Tibial nerve (tissue), 4 donors: ENCODE results near the gene SYNDIG1L. TPM values are rescaled to one million over a fixed set of nuclear protein-coding genes. Genes with fewer than 3 reads are reported as not detected.
A peak's percentile ranks its signal among the peaks of the same experiment; 100 is the strongest.

Experiments
- DNase-seq, 2 donors: peaks; one replicate each; pipeline ENCODE4 v3.0.0-alpha.2; 2019; ENCODE audit warnings: low spot score in 2 of 2
- H3K27ac ChIP-seq, 4 donors: fragments of 200-600 bp; sonication (generic) in 3 of 4; one replicate each; pipeline ENCODE4 v1.5.1; 2017 to 2019; ENCODE audit warnings: mild to moderate bottlenecking in 1 of 4
- H3K27me3 ChIP-seq, 2 donors: fragments of 200-600 bp; sonication (generic) in 1 of 2; one replicate each; pipeline versions ENCODE4 v1.5.1 to v1.6.0; 2017 to 2019
- H3K36me3 ChIP-seq, 3 donors: fragments of 200-600 bp; sonication (generic); one replicate each; pipeline ENCODE4 v1.5.1; 2018 to 2019
- H3K4me1 ChIP-seq, 4 donors: fragments of 200-600 bp; sonication (generic) in 3 of 4; one replicate each; pipeline ENCODE4 v1.5.1; 2017 to 2019
- H3K4me3 ChIP-seq, 4 donors: fragments of 200-600 bp; sonication (generic) in 3 of 4; one replicate each; pipeline ENCODE4 v1.5.1; 2017 to 2019; ENCODE audit warnings: mild to moderate bottlenecking in 1 of 4, moderate library complexity in 1 of 4
- H3K9me3 ChIP-seq, 4 donors: fragments of 200-600 bp; sonication (generic) in 3 of 4; one replicate each; pipeline ENCODE4 v1.5.1; 2017 to 2019
- EP300 ChIP-seq, 2 donors: sonication (generic); formaldehyde crosslinking; IDR thresholded peaks; one replicate each; pipeline ENCODE4 v1.6.1; 2017; ENCODE audit warnings: antibody characterized with exemption in 2 of 2, mild to moderate bottlenecking in 1 of 2
- POLR2A ChIP-seq, 2 donors: fragments of 450-650 bp; IDR thresholded peaks; one replicate each; pipeline ENCODE4 v1.6.1; 2017; ENCODE audit warnings: antibody characterized with exemption in 2 of 2, mild to moderate bottlenecking in 2 of 2, moderate library complexity in 2 of 2
- WGBS, 2 donors: methylation state at CpG; one replicate each; pipeline ENCODE4 v1.1.5; 2018; 5-methylcytosine and 5-hydroxymethylcytosine counted together
- total RNA-seq, 4 donors: library from RNA; depleted of rRNA; stranded (reverse); fragments of >200 nt; gene quantifications; one replicate each; pipeline ENCODE4 v1.1.0, GENCODE V29; 2016
- TF ChIP-seq, protein P1 (sequence below), 5 experiments: fragments of 200-600 bp in 3 of 5; fragments of 450-650 bp in 2 of 5; sonication (generic) in 3 of 5; IDR thresholded peaks; one replicate each; pipeline ENCODE4 v1.5.1; 2016 to 2019; ENCODE audit warnings: antibody characterized with exemption in 5 of 5, mild to moderate bottlenecking in 3 of 5, moderate library complexity in 2 of 5

Gene SYNDIG1L
- total RNA-seq, 4 donors from 2014 or later = not detected

DNA sequence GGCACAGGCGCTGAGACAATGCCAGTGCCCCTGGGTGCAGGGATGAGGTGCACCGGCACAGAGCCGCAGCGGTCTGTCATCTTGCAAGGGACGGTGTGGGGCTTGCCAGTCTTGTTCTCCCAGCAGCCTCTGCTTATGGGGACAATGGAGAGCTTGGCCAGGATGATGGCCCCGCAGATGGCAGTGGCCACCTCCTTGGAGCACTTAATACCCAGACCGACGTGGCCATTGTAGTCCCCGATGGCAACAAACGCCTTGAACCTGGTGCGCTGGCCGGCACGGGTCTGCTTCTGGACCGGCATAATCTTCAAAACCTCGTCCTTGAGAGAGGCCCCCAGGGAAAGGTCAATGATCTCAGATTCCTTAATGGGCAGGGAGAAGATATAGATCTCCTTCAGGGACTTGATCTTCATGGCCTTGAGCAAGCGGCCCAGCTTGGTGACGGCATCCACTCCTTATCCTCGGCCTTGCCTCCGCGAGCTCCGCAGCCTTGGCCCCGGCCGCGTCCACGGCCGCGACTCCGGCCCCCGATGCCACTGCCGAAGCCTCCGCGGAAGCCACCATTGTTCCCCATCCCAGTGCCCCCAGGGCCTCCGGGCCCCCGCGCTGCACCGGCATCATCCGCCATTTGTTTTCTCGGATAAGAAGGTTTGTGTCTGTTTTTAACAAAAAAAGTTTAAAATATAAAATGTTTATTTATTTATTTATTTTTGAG lies 47.9 kb downstream of the SYNDIG1L start:
- WGBS, 2 donors = 90 to 92% methylated on average over 31 to 36 of the region's 38 CpGs
- H3K27ac ChIP-seq = no peak overlapping the region
- no peaks in the 10 kb centered on the region for H3K4me1 ChIP-seq
- DNase-seq = no peak
- TF ChIP-seq EP300 (IDR thresholded peaks at IDR 0.05) (no peak), POLR2A (IDR thresholded peaks at IDR 0.05) (no peak)
- no peaks in the 10 kb centered on the region for H3K27me3 ChIP-seq
- no peaks in the 10 kb centered on the region for H3K9me3 ChIP-seq
- H3K36me3 ChIP-seq = no peaks in the 10 kb centered on the region
- H3K4me3 ChIP-seq = no peak overlapping the region

DNA sequence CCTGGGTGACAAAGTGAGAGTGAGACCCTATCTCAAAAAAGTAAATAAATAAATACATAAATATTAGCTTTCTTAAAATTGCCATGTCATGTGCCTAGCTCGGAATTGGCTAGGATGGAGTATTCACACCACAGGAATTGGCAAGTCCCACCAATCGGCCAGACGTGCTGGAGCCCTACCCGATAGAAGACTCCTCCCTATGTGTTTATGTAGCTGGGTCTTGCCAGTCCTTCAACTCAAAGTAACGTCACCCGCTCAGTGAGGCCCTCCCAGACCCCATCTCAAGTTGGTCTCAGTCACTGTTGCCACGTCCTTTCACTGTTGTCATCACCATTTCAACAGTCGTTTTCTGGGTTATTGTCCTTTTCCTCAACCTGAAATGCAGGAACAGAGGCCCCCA lies 57.6 kb downstream of the SYNDIG1L start:
- Histone ChIP-seq H3K36me3 (no peaks in the 10 kb centered on the region), H3K9me3 (no peaks in the 10 kb centered on the region), H3K27me3 (peaks cover 0 to 2% of the 10 kb centered on the region in 2 donors), H3K4me3 (no peak overlapping the region), H3K4me1 (no peaks in the 10 kb centered on the region), H3K27ac (no peak overlapping the region)
- DNase-seq = no peak
- TF ChIP-seq EP300 (IDR thresholded peaks at IDR 0.05) (no peak), POLR2A (IDR thresholded peaks at IDR 0.05) (no peak)
- TF ChIP-seq, protein P1, sequence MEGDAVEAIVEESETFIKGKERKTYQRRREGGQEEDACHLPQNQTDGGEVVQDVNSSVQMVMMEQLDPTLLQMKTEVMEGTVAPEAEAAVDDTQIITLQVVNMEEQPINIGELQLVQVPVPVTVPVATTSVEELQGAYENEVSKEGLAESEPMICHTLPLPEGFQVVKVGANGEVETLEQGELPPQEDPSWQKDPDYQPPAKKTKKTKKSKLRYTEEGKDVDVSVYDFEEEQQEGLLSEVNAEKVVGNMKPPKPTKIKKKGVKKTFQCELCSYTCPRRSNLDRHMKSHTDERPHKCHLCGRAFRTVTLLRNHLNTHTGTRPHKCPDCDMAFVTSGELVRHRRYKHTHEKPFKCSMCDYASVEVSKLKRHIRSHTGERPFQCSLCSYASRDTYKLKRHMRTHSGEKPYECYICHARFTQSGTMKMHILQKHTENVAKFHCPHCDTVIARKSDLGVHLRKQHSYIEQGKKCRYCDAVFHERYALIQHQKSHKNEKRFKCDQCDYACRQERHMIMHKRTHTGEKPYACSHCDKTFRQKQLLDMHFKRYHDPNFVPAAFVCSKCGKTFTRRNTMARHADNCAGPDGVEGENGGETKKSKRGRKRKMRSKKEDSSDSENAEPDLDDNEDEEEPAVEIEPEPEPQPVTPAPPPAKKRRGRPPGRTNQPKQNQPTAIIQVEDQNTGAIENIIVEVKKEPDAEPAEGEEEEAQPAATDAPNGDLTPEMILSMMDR (IDR thresholded peaks at IDR 0.05) = no peak
- WGBS, 2 donors = 80 to 81% methylated on average over 8 of the region's 8 CpGs

DNA sequence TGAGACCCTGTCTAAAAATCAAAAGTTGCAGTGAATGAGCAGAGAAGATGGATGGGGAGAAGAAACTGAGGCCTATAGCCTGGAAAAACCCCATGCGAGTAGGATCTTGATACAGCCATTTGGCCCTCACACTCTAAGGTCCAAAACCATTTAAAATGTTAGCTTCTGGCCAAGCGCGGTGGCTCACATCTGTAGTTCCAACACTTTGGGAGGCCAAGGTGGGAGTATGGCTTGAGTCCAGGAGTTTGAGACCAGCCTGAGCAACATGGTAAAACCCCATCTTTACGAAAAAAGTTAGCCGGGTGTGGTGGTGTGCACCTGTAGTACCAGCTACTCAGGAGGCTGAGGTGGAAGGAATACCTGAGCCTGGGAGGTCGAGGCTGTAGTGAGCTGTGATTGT lies 58.0 kb downstream of the SYNDIG1L start:
- TF ChIP-seq EP300 (IDR thresholded peaks at IDR 0.05) = no peak
- TF ChIP-seq POLR2A (IDR thresholded peaks at IDR 0.05) = no peak
- TF ChIP-seq, protein P1 (IDR thresholded peaks at IDR 0.05) = no peak
- WGBS, 2 donors = 89 to 93% methylated on average over 6 of the region's 6 CpGs
- DNase-seq = no peak

DNA sequence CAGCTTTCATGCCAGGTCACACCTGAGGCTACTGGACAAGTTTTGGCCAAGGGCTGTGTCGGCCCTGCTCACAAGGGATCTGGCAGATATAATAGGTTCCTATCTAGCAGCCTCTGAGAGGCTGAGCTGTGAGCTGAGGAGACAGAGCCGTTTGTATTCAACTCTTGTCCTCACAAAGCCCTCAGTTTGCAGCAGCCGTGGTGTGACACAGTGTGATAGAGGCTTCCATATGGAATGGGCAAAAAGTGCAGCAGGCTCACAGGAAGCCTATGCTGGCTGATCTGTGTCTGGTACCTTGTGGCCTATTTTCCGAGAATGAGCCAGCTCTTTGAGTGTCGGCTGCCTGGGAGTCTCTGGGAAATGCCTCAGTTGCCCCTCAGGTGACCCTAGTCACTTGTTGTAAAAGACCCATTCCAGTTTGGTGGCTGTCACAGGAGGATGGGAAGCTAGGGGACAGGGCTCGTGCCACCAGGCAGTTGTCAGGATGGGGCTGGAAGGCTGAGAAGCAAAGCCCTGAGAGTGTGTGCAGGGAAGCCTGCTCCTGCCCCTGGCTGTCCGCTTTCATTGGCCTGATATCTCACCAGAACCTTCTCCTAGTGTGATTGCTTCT lies 61.6 kb downstream of the SYNDIG1L start:
- H3K4me3 ChIP-seq = no peak overlapping the region
- H3K36me3 ChIP-seq = no peaks in the 10 kb centered on the region
- WGBS, 2 donors = 54 to 68% methylated on average over 6 to 7 of the region's 7 CpGs
- H3K4me1 ChIP-seq = peaks cover 0 to 7% (median 0%) of the 10 kb centered on the region in 4 donors
- H3K27me3 ChIP-seq = peaks cover 0 to 2% of the 10 kb centered on the region in 2 donors
- no peak overlapping the region for H3K27ac ChIP-seq
- TF ChIP-seq, protein P1 (IDR thresholded peaks at IDR 0.05) = no peak
- no peak for TF ChIP-seq EP300 (IDR thresholded peaks at IDR 0.05)
- TF ChIP-seq POLR2A (IDR thresholded peaks at IDR 0.05) = no peak
- DNase-seq = no peak
- no peaks in the 10 kb centered on the region for H3K9me3 ChIP-seq

More for the DNA sequence above, 58.0 kb downstream of the SYNDIG1L start:
- H3K4me3 ChIP-seq = no peak overlapping the region
- no peaks in the 10 kb centered on the region for H3K4me1 ChIP-seq
- no peak overlapping the region for H3K27ac ChIP-seq
- no peaks in the 10 kb centered on the region for H3K36me3 ChIP-seq
- no peaks in the 10 kb centered on the region for H3K9me3 ChIP-seq
- peaks cover 0 to 2% of the 10 kb centered on the region in 2 donors for H3K27me3 ChIP-seq

DNA sequence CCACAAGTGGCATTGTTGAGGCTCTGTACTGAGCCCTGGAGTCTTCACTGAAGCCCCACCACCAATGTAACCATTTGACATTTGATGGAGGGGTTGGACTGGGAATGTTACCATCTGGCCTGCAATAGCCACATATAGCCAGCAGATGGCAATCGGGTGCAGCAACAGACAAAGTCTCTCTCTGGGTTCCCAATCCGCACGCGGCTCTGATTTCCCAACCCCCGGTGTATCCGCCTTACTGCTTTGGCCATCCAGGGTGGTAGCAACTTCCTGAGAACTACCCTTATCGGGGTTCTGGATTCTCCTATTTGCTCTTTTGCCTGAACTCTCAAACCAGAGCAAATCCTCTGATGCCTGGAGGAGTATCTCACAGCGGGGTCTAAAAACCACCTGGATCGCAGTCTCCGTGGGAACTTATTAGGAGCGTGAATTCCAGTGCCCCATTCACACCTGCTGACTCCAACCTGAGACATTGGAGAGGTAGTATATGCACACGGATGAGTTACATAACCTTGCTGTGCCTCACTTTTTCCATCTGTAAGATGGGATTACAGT lies 63.6 kb downstream of the SYNDIG1L start:
- H3K4me1 ChIP-seq = peaks cover 0 to 7% (median 0%) of the 10 kb centered on the region in 4 donors
- no peak overlapping the region for H3K27ac ChIP-seq
- no peak overlapping the region for H3K4me3 ChIP-seq
- peaks cover 0 to 2% of the 10 kb centered on the region in 2 donors for H3K27me3 ChIP-seq
- no peaks in the 10 kb centered on the region for H3K36me3 ChIP-seq
- H3K9me3 ChIP-seq = no peaks in the 10 kb centered on the region
- DNase-seq = peak; percentile 77 to 91
- 28% methylated on average over 12 of the region's 12 CpGs for WGBS, 2 donors
- TF ChIP-seq POLR2A (IDR thresholded peaks at IDR 0.05) (no peak), EP300 (IDR thresholded peaks at IDR 0.05) (peak in 1 of 2 donors; percentile 39)
- TF ChIP-seq, protein P1 (IDR thresholded peaks at IDR 0.05) = peak; percentile 87 to 96 (median 92)
